Measurements from ENCODE around the gene LAMA3. TPM values are rescaled to one million over a fixed set of nuclear protein-coding genes. Genes with fewer than 3 reads are reported as not detected.

Gene LAMA3
- total and polyA plus RNA-seq, 2 experiments from 2014 or later: 3.9 to 4.9 TPM

DNA sequence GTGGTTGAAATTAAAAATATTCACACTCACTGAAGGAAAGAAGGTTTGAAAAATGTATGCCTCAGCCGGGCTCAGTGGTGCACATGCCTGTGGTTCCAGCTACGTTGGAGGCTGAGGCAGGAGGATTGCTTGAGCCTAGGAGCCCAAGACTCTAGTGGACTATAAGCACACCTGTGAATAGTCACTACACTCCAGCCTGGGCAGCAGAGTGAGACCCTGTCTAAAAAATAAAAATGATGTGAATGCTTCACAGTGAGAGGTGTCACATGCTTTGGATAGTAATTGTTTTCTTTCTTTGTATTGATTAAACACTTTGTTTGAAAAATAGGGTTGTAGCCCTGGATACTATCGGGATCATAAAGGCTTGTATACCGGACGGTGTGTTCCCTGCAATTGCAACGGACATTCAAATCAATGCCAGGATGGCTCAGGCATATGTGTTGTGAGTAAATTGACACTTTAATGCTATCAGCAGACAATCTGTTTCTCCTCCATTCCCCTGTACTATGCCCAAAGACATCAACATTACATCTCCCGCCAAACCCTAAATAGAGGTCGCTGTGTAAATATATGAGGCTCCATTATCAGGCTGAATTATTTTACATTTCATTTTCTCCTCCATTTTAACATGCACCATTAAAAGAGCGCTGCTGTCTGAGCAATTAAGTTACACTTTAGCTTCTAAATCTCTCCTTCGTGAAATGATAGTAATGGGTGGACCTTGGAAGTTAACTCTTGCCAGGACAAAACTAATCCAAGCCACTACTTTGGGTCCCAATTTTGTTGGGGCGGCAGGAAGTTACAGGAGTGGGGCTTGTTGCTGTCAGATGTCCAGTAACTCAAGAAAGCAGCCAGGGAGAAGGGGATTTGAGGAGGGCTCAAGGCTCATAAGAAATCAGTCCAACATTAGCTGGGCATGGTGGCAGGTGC, 187.0 kb downstream of the LAMA3 start:
- H3K36me3 Mint-ChIP-seq (ENCODE audit: low read depth): no peaks in the 10 kb centered on the region
- H3K9me3 Mint-ChIP-seq: no peaks in the 10 kb centered on the region
- H3K4me3 Mint-ChIP-seq: no peak overlapping the region
- Histone ChIP-seq H3K27ac (ENCODE audit: low read depth) (no peak overlapping the region), H3K9me2 (ENCODE audit: insufficient read depth) (no peaks in the 10 kb centered on the region), H3K4me1 (ENCODE audit: insufficient read depth) (peaks cover 30% of the 10 kb centered on the region), H3K36me3 (ENCODE audit: insufficient read depth) (no peaks in the 10 kb centered on the region), H4K20me1 (replicated peaks; ENCODE audit: insufficient read depth) (no peaks in the 10 kb centered on the region), H3K4me3 (no peak overlapping the region), H3K79me2 (replicated peaks; ENCODE audit: insufficient read depth) (no peaks in the 10 kb centered on the region), H3F3A (replicated peaks; ENCODE audit: low read depth) (0 out of 2 replicates have a peak, but pooled peaks cover 3% of the 10 kb centered on the region), H3K27me3 (ENCODE audit: insufficient read depth) (no peaks in the 10 kb centered on the region), H3K4me2 (no peak overlapping the region), H2AFZ (peak overlapping the region; percentile 70)
- peaks cover 25% of the 10 kb centered on the region for H3K4me1 Mint-ChIP-seq
- no peak for ATAC-seq
- no peak overlapping the region for H3K27ac Mint-ChIP-seq
- TF ChIP-seq EZH2phosphoT487 (IDR thresholded peaks at IDR 0.05; ENCODE audit: unreplicated experiment) (no peak), ZNF331 (CRISPR knock-in tag; IDR thresholded peaks at IDR 0.05; ENCODE audit: low read depth) (no peak), ZNF114 (CRISPR knock-in tag; IDR thresholded peaks at IDR 0.05) (no peak), POLR2AphosphoS5 (IDR thresholded peaks at IDR 0.05; ENCODE audit: low read depth) (no peak), NANOG (IDR thresholded peaks at IDR 0.05; ENCODE audit: borderline replicate concordance) (no peak), JUNB (IDR thresholded peaks at IDR 0.05; ENCODE audit: unreplicated experiment) (no peak), CREB1 (CRISPR knock-in tag; IDR thresholded peaks at IDR 0.05; ENCODE audit: low read depth) (no peak), STAT1 (IDR thresholded peaks at IDR 0.05; ENCODE audit: unreplicated experiment) (no peak)
- TF ChIP-seq, protein P1, sequence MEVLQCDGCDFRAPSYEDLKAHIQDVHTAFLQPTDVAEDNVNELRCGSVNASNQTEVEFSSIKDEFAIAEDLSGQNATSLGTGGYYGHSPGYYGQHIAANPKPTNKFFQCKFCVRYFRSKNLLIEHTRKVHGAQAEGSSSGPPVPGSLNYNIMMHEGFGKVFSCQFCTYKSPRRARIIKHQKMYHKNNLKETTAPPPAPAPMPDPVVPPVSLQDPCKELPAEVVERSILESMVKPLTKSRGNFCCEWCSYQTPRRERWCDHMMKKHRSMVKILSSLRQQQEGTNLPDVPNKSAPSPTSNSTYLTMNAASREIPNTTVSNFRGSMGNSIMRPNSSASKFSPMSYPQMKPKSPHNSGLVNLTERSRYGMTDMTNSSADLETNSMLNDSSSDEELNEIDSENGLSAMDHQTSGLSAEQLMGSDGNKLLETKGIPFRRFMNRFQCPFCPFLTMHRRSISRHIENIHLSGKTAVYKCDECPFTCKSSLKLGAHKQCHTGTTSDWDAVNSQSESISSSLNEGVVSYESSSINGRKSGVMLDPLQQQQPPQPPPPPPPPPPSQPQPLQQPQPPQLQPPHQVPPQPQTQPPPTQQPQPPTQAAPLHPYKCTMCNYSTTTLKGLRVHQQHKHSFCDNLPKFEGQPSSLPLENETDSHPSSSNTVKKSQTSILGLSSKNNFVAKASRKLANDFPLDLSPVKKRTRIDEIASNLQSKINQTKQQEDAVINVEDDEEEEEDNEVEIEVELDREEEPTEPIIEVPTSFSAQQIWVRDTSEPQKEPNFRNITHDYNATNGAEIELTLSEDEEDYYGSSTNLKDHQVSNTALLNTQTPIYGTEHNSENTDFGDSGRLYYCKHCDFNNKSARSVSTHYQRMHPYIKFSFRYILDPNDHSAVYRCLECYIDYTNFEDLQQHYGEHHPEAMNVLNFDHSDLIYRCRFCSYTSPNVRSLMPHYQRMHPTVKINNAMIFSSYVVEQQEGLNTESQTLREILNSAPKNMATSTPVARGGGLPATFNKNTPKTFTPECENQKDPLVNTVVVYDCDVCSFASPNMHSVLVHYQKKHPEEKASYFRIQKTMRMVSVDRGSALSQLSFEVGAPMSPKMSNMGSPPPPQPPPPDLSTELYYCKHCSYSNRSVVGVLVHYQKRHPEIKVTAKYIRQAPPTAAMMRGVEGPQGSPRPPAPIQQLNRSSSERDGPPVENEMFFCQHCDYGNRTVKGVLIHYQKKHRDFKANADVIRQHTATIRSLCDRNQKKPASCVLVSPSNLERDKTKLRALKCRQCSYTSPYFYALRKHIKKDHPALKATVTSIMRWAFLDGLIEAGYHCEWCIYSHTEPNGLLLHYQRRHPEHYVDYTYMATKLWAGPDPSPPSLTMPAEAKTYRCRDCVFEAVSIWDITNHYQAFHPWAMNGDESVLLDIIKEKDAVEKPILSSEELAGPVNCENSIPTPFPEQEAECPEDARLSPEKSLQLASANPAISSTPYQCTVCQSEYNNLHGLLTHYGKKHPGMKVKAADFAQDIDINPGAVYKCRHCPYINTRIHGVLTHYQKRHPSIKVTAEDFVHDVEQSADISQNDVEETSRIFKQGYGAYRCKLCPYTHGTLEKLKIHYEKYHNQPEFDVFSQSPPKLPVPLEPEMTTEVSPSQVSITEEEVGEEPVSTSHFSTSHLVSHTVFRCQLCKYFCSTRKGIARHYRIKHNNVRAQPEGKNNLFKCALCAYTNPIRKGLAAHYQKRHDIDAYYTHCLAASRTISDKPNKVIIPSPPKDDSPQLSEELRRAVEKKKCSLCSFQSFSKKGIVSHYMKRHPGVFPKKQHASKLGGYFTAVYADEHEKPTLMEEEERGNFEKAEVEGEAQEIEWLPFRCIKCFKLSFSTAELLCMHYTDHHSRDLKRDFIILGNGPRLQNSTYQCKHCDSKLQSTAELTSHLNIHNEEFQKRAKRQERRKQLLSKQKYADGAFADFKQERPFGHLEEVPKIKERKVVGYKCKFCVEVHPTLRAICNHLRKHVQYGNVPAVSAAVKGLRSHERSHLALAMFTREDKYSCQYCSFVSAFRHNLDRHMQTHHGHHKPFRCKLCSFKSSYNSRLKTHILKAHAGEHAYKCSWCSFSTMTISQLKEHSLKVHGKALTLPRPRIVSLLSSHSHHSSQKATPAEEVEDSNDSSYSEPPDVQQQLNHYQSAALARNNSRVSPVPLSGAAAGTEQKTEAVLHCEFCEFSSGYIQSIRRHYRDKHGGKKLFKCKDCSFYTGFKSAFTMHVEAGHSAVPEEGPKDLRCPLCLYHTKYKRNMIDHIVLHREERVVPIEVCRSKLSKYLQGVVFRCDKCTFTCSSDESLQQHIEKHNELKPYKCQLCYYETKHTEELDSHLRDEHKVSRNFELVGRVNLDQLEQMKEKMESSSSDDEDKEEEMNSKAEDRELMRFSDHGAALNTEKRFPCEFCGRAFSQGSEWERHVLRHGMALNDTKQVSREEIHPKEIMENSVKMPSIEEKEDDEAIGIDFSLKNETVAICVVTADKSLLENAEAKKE (CRISPR knock-in tag; IDR thresholded peaks at IDR 0.05): no peak
- TF ChIP-seq, protein P2, sequence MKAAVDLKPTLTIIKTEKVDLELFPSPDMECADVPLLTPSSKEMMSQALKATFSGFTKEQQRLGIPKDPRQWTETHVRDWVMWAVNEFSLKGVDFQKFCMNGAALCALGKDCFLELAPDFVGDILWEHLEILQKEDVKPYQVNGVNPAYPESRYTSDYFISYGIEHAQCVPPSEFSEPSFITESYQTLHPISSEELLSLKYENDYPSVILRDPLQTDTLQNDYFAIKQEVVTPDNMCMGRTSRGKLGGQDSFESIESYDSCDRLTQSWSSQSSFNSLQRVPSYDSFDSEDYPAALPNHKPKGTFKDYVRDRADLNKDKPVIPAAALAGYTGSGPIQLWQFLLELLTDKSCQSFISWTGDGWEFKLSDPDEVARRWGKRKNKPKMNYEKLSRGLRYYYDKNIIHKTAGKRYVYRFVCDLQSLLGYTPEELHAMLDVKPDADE (IDR thresholded peaks at IDR 0.05): no peak
- TF ChIP-seq, protein P3, sequence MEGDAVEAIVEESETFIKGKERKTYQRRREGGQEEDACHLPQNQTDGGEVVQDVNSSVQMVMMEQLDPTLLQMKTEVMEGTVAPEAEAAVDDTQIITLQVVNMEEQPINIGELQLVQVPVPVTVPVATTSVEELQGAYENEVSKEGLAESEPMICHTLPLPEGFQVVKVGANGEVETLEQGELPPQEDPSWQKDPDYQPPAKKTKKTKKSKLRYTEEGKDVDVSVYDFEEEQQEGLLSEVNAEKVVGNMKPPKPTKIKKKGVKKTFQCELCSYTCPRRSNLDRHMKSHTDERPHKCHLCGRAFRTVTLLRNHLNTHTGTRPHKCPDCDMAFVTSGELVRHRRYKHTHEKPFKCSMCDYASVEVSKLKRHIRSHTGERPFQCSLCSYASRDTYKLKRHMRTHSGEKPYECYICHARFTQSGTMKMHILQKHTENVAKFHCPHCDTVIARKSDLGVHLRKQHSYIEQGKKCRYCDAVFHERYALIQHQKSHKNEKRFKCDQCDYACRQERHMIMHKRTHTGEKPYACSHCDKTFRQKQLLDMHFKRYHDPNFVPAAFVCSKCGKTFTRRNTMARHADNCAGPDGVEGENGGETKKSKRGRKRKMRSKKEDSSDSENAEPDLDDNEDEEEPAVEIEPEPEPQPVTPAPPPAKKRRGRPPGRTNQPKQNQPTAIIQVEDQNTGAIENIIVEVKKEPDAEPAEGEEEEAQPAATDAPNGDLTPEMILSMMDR (conservative IDR thresholded peaks at IDR 0.05; ENCODE audit: low read depth in 2 of 2): no peak
- TF ChIP-seq, protein P4, sequence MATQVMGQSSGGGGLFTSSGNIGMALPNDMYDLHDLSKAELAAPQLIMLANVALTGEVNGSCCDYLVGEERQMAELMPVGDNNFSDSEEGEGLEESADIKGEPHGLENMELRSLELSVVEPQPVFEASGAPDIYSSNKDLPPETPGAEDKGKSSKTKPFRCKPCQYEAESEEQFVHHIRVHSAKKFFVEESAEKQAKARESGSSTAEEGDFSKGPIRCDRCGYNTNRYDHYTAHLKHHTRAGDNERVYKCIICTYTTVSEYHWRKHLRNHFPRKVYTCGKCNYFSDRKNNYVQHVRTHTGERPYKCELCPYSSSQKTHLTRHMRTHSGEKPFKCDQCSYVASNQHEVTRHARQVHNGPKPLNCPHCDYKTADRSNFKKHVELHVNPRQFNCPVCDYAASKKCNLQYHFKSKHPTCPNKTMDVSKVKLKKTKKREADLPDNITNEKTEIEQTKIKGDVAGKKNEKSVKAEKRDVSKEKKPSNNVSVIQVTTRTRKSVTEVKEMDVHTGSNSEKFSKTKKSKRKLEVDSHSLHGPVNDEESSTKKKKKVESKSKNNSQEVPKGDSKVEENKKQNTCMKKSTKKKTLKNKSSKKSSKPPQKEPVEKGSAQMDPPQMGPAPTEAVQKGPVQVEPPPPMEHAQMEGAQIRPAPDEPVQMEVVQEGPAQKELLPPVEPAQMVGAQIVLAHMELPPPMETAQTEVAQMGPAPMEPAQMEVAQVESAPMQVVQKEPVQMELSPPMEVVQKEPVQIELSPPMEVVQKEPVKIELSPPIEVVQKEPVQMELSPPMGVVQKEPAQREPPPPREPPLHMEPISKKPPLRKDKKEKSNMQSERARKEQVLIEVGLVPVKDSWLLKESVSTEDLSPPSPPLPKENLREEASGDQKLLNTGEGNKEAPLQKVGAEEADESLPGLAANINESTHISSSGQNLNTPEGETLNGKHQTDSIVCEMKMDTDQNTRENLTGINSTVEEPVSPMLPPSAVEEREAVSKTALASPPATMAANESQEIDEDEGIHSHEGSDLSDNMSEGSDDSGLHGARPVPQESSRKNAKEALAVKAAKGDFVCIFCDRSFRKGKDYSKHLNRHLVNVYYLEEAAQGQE (IDR thresholded peaks at IDR 0.05; ENCODE audit: unreplicated experiment): no peak
- no peak for DNase-seq (ENCODE audit: low spot score)
- H3K27me3 Mint-ChIP-seq (ENCODE audit: insufficient read depth, low read depth, poor library complexity): peaks cover 6% of the 10 kb centered on the region
